A549 (cell line): ENCODE data around the gene PKN3. TPM values are rescaled to one million over a fixed set of nuclear protein-coding genes. Genes with fewer than 3 reads are reported as not detected.

Experiments
- ATAC-seq, 2 experiments: fragments of 200-7000 bp in 1 of 2; fragments of >200 bp in 1 of 2; cut with Nextera tagmentation in 1 of 2; cut with Tn5 transposase in 1 of 2; 3 replicates each; pipeline versions ENCODE4 v1.8.0 to v1.9.1; 2018 to 2020; ENCODE audit warnings: mild to moderate bottlenecking in 1 of 2, moderate library complexity in 1 of 2
- CTCF ChIA-PET: fragments of 300-600 bp; sonication (Branson Sonifier 250); formaldehyde crosslinking; extraction: SDS; loops from one replicate; lab custom pipeline; 2021; ENCODE audit warnings: antibody characterized with exemption, inconsistent platforms; lab: Yijun Ruan, JAX
- POLR2A ChIA-PET: fragments of 350-600 bp; formaldehyde crosslinking; extraction: SDS; loops from one replicate; lab custom pipeline; 2021; ENCODE audit warnings: antibody characterized with exemption, inconsistent platforms; lab: Yijun Ruan, JAX
- DNase-seq, 2 experiments: peaks; one replicate each; pipeline versions ENCODE4 v3.0.0 to v3.0.0-alpha.2; 2011 to 2016; ENCODE audit warnings: low read depth in 1 of 2, low spot score in 1 of 2
- FAIRE-seq: peaks from 2 replicates; lab custom pipeline; 2011; peaks lifted over from hg19 to GRCh38; lab: Jason Lieb, UNC
- H3K27ac ChIP-seq, 2 experiments: fragments of >200 bp; sonication (Bioruptor Twin); formaldehyde crosslinking; 3 replicates each; pipeline ENCODE4 v1.5.1; 2016 to 2017
- H3K4me1 ChIP-seq: fragments of >200 bp; sonication (Bioruptor Twin); formaldehyde crosslinking; 3 replicates; pipeline ENCODE4 v1.6.1; 2016
- H3K4me2 ChIP-seq: fragments of >200 bp; sonication (Bioruptor Twin); formaldehyde crosslinking; 3 replicates; pipeline ENCODE4 v1.6.1; 2016
- H3K4me3 ChIP-seq: fragments of >200 bp; sonication (Bioruptor Twin); formaldehyde crosslinking; 3 replicates; pipeline ENCODE4 v1.5.1; 2016
- H3K9me3 ChIP-seq: fragments of >200 bp; sonication (Bioruptor Twin); formaldehyde crosslinking; 3 replicates; pipeline ENCODE4 v1.6.1; 2016
- CBX2 ChIP-seq: fragments of 200-600 bp; sonication (generic); IDR thresholded peaks from 2 replicates; pipeline ENCODE4 v1.6.1; 2016; ENCODE audit warnings: low read depth, mild to moderate bottlenecking, borderline replicate concordance
- CBX8 ChIP-seq: fragments of 200-600 bp; sonication (generic); IDR thresholded peaks from 2 replicates; pipeline ENCODE4 v1.6.1; 2016
- CEBPB ChIP-seq, 2 experiments: fragments of >200 bp in 1 of 2; sonication (Bioruptor Twin) in 1 of 2; formaldehyde crosslinking in 1 of 2; IDR thresholded peaks; 2 replicates each; pipeline ENCODE4 v1.6.1; 2012 to 2016
- EHF ChIP-seq: fragments of 250-450 bp; sonication (Bioruptor Pico); IDR thresholded peaks from 2 replicates; pipeline ENCODE4 v1.5.0; 2020; ENCODE audit warnings: mild to moderate bottlenecking
- FOSB ChIP-seq: fragments of 250-450 bp; sonication (Bioruptor Pico); IDR thresholded peaks from 2 replicates; pipeline ENCODE4 v1.5.0; 2020; ENCODE audit warnings: mild to moderate bottlenecking, moderate library complexity
- FOSL2 ChIP-seq, 2 experiments: fragments of 450-650 bp in 1 of 2; fragments of >200 bp in 1 of 2; sonication (Bioruptor Twin) in 1 of 2; formaldehyde crosslinking; IDR thresholded peaks; 2 replicates each; pipeline versions ENCODE4 v1.5.0 to v1.6.1; 2016 to 2020; ENCODE audit warnings: mild to moderate bottlenecking in 1 of 2, moderate library complexity in 1 of 2
- HDAC2 ChIP-seq: fragments of 200-600 bp; sonication (generic); IDR thresholded peaks from 2 replicates; pipeline ENCODE4 v1.6.1; 2016
- HEYL ChIP-seq: fragments of 250-450 bp; sonication (Bioruptor Pico); IDR thresholded peaks from 2 replicates; pipeline ENCODE4 v1.8.0; 2021; ENCODE audit warnings: mild to moderate bottlenecking, moderate library complexity
- HOXB13 ChIP-seq: fragments of 250-450 bp; sonication (Bioruptor Pico); IDR thresholded peaks from 2 replicates; pipeline ENCODE4 v1.5.0; 2020; ENCODE audit warnings: low read depth, mild to moderate bottlenecking, moderate library complexity
- JUNB ChIP-seq: fragments of >200 bp; sonication (Bioruptor Twin); formaldehyde crosslinking; IDR thresholded peaks from 2 replicates; pipeline ENCODE4 v1.6.1; 2016
- KDM1A ChIP-seq: fragments of 200-600 bp; sonication (generic); IDR thresholded peaks from 2 replicates; pipeline ENCODE4 v1.6.1; 2016; ENCODE audit warnings: low read depth, mild to moderate bottlenecking
- MAFK ChIP-seq: fragments of 450-650 bp; IDR thresholded peaks from 2 replicates; pipeline ENCODE4 v1.6.1; 2014; ENCODE audit not compliant: partially characterized antibody
- MAZ ChIP-seq: fragments of 150-350 bp; IDR thresholded peaks from 2 replicates; pipeline ENCODE4 v1.6.1; 2014; ENCODE audit warnings: antibody characterized with exemption, low read depth, low read length, borderline replicate concordance
- MYC ChIP-seq: IDR thresholded peaks from 2 replicates; pipeline ENCODE4 v1.6.1; 2012; ENCODE audit warnings: mild to moderate bottlenecking, inconsistent platforms, low read length, improper control_type of control experiment, borderline replicate concordance
- NPAS2 ChIP-seq: fragments of 250-450 bp; sonication (Bioruptor Pico); IDR thresholded peaks from 2 replicates; pipeline ENCODE4 v1.8.0; 2022; ENCODE audit warnings: mild to moderate bottlenecking, moderate library complexity, borderline replicate concordance
- POLR2AphosphoS2 ChIP-seq: conservative IDR thresholded peaks from 2 replicates; pipeline ENCODE4 v1.6.1; 2012; ENCODE audit warnings: low read length, improper control_type of control experiment, inconsistent platforms
- RCOR1 ChIP-seq: fragments of 150-350 bp; IDR thresholded peaks from 2 replicates; pipeline ENCODE4 v1.6.1; 2014; ENCODE audit warnings: antibody characterized with exemption, low read length, low read depth
- RFX5 ChIP-seq: fragments of 450-650 bp; IDR thresholded peaks from 2 replicates; pipeline ENCODE4 v1.7.1; 2014; ENCODE audit warnings: antibody characterized with exemption, mild to moderate bottlenecking, moderate library complexity
- SMC3 ChIP-seq: fragments of >200 bp; sonication (Bioruptor Twin); formaldehyde crosslinking; IDR thresholded peaks from 3 replicates; pipeline ENCODE4 v1.6.1; 2018; ENCODE audit warnings: inconsistent platforms
- TP53 ChIP-seq: fragments of 250-450 bp; sonication (Bioruptor Pico); IDR thresholded peaks from 2 replicates; pipeline ENCODE4 v1.5.0; 2021; ENCODE audit warnings: mild to moderate bottlenecking, moderate library complexity
- ZC3H11A ChIP-seq: fragments of 450-650 bp; IDR thresholded peaks from 2 replicates; pipeline ENCODE4 v1.6.1; 2014; ENCODE audit warnings: antibody characterized with exemption, mild to moderate bottlenecking
- ZFP36 ChIP-seq: fragments of 450-650 bp; IDR thresholded peaks from 2 replicates; pipeline ENCODE4 v1.6.1; 2014; ENCODE audit warnings: borderline replicate concordance; ENCODE audit not compliant: partially characterized antibody
- WGBS: methylation state at CpG from one replicate; pipeline ENCODE4 v1.1.6; 2017; ENCODE audit errors: missing lambda C conversion rate; 5-methylcytosine and 5-hydroxymethylcytosine counted together
- polyA plus RNA-seq, 4 experiments: library from polyadenylated mRNA; depleted of rRNA in 3 of 4; stranded (reverse); fragments of >200 nt; fragmentation: RNase III in 1 of 4; extraction: RNeasy Plus Mini Kit Qiagen cat#74134 plus additional on column Dnase treatment in 1 of 4; gene quantifications; 2 replicates in 3 of 4; 3 replicates in 1 of 4; pipeline ENCODE4 v1.2.3, GENCODE V29; 2011 to 2017
- TF ChIP-seq, protein P1 (sequence below): fragments of 250-450 bp; sonication (Bioruptor Pico); IDR thresholded peaks from 2 replicates; pipeline ENCODE4 v1.5.0; 2020; ENCODE audit warnings: low read depth, mild to moderate bottlenecking, moderate library complexity
- TF ChIP-seq, protein P2 (sequence below): fragments of 250-450 bp; sonication (Bioruptor Pico); IDR thresholded peaks from 2 replicates; pipeline ENCODE4 v1.5.0; 2021; ENCODE audit warnings: mild to moderate bottlenecking, moderate library complexity, borderline replicate concordance
- TF ChIP-seq, protein P3 (sequence below): fragments of >200 bp; sonication (Bioruptor Twin); formaldehyde crosslinking; IDR thresholded peaks from 2 replicates; pipeline ENCODE4 v1.6.1; 2016
- TF ChIP-seq, protein P4 (sequence below): fragments of 150-350 bp; IDR thresholded peaks from 2 replicates; pipeline ENCODE4 v1.6.1; 2014; ENCODE audit warnings: low read depth, mild to moderate bottlenecking, low read length
- TF ChIP-seq, protein P5 (sequence below): fragments of 200-600 bp; sonication (generic); IDR thresholded peaks from 2 replicates; pipeline ENCODE4 v1.6.1; 2016; ENCODE audit warnings: antibody characterized with exemption, mild to moderate bottlenecking, moderate library complexity

Gene PKN3
- polyA plus RNA-seq, 2 of the 4 experiments (the other 2 are of a cell fraction), result 9.0 to 14.1 TPM

DNA sequence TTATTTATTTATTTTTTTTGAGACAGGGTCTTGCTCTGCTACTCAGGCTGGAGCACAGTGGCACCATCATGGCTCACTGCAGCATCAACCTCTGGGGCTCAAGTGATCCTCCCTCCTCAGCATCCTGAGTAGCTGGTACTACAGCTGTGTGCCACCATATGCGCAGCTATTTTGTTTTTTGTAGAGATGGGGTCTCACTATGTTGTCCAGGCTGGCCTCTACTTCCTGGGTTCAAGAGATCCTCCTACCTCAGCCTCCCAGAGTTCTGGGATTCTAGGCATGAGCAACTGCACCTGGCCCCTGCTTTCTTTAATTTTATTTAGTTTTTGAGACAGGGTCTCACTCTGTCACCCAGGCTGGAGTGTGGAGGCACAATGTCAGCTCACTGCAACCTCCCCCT is 41.1 kb downstream of the PKN3 start:
- WGBS, result 93% methylated on average over 1 of the region's 1 CpG
- TF ChIP-seq POLR2AphosphoS2 (no peak), KDM1A (no peak), JUNB (no peak), EHF (CRISPR knock-in tag) (no peak), FOSL2 (IDR thresholded peaks at IDR 0.05) (no peak), FOSL2 (CRISPR knock-in tag; IDR thresholded peaks at IDR 0.05) (no peak), ZFP36 (no peak), ZC3H11A (no peak), HEYL (CRISPR knock-in tag) (no peak), RFX5 (no peak), SMC3 (no peak), HOXB13 (no peak), TP53 (CRISPR knock-in tag) (no peak), FOSB (CRISPR knock-in tag) (no peak), HDAC2 (no peak), RCOR1 (no peak), CEBPB (IDR thresholded peaks at IDR 0.05) (no peak)
- TF ChIP-seq, protein P1, sequence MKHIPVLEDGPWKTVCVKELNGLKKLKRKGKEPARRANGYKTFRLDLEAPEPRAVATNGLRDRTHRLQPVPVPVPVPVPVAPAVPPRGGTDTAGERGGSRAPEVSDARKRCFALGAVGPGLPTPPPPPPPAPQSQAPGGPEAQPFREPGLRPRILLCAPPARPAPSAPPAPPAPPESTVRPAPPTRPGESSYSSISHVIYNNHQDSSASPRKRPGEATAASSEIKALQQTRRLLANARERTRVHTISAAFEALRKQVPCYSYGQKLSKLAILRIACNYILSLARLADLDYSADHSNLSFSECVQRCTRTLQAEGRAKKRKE, result no peak
- TF ChIP-seq, protein P2, sequence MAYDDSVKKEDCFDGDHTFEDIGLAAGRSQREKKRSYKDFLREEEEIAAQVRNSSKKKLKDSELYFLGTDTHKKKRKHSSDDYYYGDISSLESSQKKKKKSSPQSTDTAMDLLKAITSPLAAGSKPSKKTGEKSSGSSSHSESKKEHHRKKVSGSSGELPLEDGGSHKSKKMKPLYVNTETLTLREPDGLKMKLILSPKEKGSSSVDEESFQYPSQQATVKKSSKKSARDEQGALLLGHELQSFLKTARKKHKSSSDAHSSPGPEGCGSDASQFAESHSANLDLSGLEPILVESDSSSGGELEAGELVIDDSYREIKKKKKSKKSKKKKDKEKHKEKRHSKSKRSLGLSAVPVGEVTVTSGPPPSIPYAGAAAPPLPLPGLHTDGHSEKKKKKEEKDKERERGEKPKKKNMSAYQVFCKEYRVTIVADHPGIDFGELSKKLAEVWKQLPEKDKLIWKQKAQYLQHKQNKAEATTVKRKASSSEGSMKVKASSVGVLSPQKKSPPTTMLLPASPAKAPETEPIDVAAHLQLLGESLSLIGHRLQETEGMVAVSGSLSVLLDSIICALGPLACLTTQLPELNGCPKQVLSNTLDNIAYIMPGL (CRISPR knock-in tag), result no peak
- ChIA-PET CTCF (interaction anchor here (1.1 to 6.5 kb wide), 6 partner anchors 8 to 64 kb away, joined by 3 to 40 read pairs (median 4); partner anchors contain the start of genes PKN3 and ZDHHC12), POLR2A (interaction anchor here (0.7 kb wide), 1 partner anchor 10 kb away, joined by 5 read pairs; no protein-coding TSS in a partner anchor)
- DNase-seq (no peak), ATAC-seq (no peak), FAIRE-seq (no peak)
- H3K4me1 ChIP-seq, result no peaks in the 10 kb centered on the region
- no peak overlapping the region for H3K27ac ChIP-seq
- H3K9me3 ChIP-seq, result no peaks in the 10 kb centered on the region
- no peak overlapping the region for H3K4me2 ChIP-seq
- no peak overlapping the region for H3K4me3 ChIP-seq

DNA sequence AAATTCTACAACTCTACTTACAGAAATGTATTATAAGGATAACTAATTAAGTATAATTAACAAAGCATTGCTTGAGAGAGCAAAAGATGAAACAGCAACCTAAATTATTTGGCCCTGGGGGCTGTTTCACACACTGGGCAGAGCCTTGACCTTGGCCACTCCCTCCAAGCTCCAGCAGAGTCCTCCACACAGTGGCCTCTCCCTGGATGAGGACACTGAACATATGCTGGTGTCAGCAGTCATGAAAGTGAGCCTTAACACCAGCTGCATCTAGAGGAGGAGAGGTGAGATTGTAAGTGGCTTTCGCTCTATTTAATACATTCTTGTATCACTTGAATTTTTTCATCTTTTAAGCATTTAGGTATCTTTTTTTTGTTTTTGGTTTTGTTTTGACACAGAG is 44.9 kb downstream of the PKN3 start:
- Histone ChIP-seq H3K27ac (no peak overlapping the region), H3K4me1 (no peaks in the 10 kb centered on the region), H3K9me3 (no peaks in the 10 kb centered on the region), H3K4me3 (no peak overlapping the region), H3K4me2 (no peak overlapping the region)
- 100% methylated on average over 1 of the region's 1 CpG for WGBS
- no peak for DNase-seq
- ChIA-PET CTCF (interaction anchor here (1.4 to 6.5 kb wide), 4 partner anchors 14 to 180 kb away, joined by 3 to 40 read pairs (median 8); partner anchors contain the start of gene ZDHHC12), POLR2A (no interaction called here)
- peak in 1 of 2 experiments; percentile 52; a peak in 3 of 6 replicates for ATAC-seq
- FAIRE-seq, result no peak
- TF ChIP-seq, protein P3, sequence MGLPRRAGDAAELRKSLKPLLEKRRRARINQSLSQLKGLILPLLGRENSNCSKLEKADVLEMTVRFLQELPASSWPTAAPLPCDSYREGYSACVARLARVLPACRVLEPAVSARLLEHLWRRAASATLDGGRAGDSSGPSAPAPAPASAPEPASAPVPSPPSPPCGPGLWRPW, result no peak
- TF ChIP-seq, protein P1, result no peak
- TF ChIP-seq MAFK, result no peak
- TF ChIP-seq MAZ, result no peak
- TF ChIP-seq CBX8, result no peak
- TF ChIP-seq NPAS2 (CRISPR knock-in tag), result no peak
- TF ChIP-seq FOSB (CRISPR knock-in tag), result no peak
- no peak for TF ChIP-seq MYC
- TF ChIP-seq CBX2, result no peak
- TF ChIP-seq, protein P2 (CRISPR knock-in tag), result no peak
- TF ChIP-seq ZFP36, result no peak
- TF ChIP-seq, protein P4, sequence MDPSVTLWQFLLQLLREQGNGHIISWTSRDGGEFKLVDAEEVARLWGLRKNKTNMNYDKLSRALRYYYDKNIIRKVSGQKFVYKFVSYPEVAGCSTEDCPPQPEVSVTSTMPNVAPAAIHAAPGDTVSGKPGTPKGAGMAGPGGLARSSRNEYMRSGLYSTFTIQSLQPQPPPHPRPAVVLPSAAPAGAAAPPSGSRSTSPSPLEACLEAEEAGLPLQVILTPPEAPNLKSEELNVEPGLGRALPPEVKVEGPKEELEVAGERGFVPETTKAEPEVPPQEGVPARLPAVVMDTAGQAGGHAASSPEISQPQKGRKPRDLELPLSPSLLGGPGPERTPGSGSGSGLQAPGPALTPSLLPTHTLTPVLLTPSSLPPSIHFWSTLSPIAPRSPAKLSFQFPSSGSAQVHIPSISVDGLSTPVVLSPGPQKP, result no peak
- TF ChIP-seq, protein P5, sequence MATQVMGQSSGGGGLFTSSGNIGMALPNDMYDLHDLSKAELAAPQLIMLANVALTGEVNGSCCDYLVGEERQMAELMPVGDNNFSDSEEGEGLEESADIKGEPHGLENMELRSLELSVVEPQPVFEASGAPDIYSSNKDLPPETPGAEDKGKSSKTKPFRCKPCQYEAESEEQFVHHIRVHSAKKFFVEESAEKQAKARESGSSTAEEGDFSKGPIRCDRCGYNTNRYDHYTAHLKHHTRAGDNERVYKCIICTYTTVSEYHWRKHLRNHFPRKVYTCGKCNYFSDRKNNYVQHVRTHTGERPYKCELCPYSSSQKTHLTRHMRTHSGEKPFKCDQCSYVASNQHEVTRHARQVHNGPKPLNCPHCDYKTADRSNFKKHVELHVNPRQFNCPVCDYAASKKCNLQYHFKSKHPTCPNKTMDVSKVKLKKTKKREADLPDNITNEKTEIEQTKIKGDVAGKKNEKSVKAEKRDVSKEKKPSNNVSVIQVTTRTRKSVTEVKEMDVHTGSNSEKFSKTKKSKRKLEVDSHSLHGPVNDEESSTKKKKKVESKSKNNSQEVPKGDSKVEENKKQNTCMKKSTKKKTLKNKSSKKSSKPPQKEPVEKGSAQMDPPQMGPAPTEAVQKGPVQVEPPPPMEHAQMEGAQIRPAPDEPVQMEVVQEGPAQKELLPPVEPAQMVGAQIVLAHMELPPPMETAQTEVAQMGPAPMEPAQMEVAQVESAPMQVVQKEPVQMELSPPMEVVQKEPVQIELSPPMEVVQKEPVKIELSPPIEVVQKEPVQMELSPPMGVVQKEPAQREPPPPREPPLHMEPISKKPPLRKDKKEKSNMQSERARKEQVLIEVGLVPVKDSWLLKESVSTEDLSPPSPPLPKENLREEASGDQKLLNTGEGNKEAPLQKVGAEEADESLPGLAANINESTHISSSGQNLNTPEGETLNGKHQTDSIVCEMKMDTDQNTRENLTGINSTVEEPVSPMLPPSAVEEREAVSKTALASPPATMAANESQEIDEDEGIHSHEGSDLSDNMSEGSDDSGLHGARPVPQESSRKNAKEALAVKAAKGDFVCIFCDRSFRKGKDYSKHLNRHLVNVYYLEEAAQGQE, result no peak
